HG02759 (cell line): Measurements from ENCODE around the gene PDGFA.

Experiments
- ATAC-seq: cut with Tn5 transposase; IDR thresholded peaks from one replicate; pipeline ENCODE4 v1.9.1; 2021; ENCODE audit warnings: mild to moderate bottlenecking, moderate library complexity; ENCODE audit not compliant: unreplicated experiment

Gene PDGFA

GRCh38 chr7:475951-476441, 43.6 kb downstream of the PDGFA start:
- no peak for ATAC-seq

DNA sequence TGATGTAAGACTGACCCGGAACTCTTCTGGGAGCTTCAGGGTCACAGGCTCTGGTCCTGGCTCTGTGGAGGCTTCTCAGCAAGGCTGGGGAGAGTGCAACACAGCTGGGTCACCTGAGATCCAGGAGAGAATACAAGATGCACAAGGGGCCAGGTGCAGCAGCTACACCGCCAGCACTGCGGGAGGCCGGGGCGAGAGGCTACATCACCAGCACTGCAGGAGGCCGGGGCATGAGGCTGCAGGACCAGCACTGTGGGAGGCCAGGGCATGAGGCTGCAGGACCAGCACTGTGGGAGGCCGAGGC, 44.3 kb downstream of the PDGFA start:
- ATAC-seq, result no peak

- ATAC-seq, result no peak
Observed at GRCh38 chr7:474605-475424, 44.8 kb downstream of the PDGFA start.

GRCh38 chr7:473870-474604, 45.6 kb downstream of the PDGFA start:
- ATAC-seq, result no peak

DNA sequence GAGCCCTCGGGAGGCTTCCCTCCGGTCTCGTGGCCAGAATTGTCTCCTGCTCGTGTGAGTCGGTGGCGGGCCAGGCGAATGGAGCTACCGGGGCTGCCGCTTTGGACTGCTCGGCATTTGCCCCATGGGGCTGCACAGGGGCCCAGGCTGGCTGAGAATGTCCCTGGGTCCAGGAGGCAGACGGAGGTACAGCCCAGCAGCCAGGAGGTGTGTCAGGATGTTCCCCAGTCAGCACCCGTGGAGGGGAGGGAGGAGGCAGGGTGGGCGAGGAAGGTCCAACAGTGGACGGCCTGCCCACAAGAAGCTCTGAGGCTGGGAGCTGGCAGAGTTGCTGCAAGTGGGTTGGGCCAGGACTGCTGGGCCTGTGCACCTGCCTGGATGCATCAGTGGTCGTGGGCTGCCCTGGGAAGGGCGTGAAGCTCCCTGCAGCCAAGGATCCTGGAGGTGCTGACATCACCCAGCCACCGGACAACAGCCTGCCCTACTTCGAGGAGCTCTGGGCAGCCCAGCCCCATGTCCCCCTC, 46.4 kb downstream of the PDGFA start:
- ATAC-seq, result no peak

DNA sequence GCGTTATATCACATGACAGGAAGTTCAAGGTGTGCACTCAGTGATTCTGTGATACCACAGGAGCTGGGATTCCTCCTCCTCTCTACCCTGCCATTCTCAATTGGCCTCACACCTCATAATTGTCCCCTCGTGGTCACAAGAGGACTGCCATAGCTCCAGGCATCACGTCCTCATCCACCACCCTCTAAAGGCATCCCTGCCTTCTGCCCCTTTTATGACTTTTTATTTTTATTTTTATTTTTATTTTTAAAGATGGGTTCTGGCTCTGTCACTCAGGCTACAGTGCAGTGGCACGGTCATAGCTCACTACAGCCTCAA, 47.0 kb downstream of the PDGFA start:
- no peak for ATAC-seq

GRCh38 chr7:471866-472639, 47.6 kb downstream of the PDGFA start:
- no peak for ATAC-seq

GRCh38 chr7:471191-471865, 48.3 kb downstream of the PDGFA start:
- no peak for ATAC-seq

- no peak for ATAC-seq
Observed at GRCh38 chr7:469563-469961, 50.1 kb downstream of the PDGFA start.

- no peak for ATAC-seq
Observed at GRCh38 chr7:468681-469562, 50.7 kb downstream of the PDGFA start.

- no peak for ATAC-seq
Observed at GRCh38 chr7:467856-468545, 51.6 kb downstream of the PDGFA start.

DNA sequence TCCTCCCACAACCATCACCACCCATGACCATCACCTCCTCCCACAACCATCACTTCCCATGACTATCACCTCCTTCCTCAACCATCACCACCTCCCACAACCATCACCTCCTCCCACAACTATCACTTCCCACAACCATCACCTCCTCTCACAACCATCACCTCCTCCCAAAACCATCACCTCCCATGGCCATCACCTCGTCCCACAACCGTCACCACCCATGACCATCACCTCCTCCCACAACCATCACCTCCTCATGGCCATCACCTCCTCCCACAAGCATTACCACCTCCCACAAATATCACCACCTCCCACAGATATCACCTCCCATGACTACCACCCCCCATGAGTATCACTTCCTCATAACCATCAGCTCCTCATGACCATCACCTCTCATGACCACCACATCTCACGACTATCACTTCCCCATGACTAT, 52.2 kb downstream of the PDGFA start:
- ATAC-seq, result no peak

GRCh38 chr7:466465-467191, 53.0 kb downstream of the PDGFA start:
- ATAC-seq, result no peak

- ATAC-seq, result no peak
Observed at GRCh38 chr7:465710-466400, 53.8 kb downstream of the PDGFA start.

DNA sequence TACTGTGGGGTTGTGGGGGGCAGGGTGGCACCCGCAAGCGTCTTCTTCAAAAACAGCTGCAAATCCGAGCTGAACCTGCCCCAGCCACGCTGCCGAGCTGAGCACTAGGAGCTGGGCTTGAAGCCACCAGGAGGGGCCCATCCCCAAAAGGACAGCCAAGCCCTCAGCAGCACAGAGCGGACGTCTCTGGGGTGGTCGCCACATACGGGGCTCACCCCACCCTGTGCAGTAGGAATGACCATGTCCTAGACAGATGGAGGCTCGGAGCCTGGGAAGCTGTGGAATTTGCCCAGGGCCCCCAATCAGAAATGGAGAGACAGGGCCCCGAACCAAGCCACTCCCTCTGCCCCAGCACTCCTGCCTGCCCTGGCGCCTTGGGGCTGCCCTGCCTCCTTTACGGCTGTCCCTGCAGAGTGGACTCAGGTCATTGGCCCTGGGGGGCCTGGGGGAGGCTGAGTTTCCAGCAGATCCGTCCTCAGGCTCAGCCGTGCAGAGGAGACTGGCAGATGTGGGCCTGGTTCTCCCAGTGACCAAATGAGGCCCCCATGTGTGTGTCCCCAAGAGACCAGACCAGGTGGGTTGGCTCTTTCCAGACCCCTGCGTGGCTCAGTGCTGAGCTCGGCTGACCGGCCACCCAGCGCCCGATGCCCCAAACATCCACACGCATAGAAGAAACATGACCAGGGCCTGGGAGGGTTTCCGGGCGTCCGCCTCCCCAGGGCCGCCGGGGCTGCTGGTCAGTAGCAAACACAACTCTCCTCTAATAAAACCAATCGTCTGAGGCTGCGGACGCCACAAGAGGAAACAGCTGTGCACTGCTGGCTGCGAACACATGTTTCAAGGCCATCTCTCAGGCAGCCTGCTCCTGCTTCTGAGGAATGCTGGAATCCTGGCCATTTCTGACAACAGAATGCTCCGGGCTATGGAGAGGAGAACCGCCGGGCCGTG, 54.9 kb downstream of the PDGFA start:
- no peak for ATAC-seq

DNA sequence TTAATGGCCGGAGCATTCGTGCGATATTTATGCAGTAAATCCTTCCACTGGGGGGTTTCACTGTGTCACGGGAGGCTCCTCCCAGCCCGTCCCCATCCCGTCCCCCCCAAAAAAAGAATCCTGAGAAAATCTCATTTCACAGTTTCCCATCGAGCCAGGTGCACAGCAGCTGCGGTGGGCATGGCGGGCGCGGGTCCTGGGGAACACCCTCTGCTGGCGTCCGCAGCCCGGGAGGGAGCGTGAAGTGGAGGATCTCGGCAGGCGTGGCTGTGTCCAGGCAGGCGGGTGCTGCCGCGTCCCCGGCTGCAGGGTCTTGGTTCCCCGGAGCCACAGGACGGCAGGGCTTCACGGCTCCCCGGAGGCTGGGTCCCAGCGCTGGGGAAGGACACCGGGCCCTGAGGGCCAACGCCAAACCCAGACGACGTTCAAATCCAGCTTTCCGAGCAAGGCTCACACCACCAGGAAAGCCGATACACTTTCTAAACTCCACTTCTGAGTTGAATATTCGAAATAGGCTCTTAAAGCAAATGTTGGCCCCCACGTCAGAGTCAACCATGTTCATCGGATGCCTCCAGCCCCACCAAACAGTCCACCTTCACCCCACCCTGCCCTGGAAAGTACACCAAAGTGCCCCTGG, 55.7 kb downstream of the PDGFA start:
- no peak for ATAC-seq
